ENCODE measurements around the gene DPAGT1.

Gene DPAGT1

GRCh38 chr11:119055901-119056300 is 45.8 kb downstream of the DPAGT1 start (continued):
- no peak for TF ChIP-seq ZSCAN16 (tag by site-specific recombination; IDR thresholded peaks at IDR 0.05)
- no peak for TF ChIP-seq ZNF624 (tag by site-specific recombination; IDR thresholded peaks at IDR 0.05)

GRCh38 chr11:119054418-119054817 is 47.2 kb downstream of the DPAGT1 start:
- no peaks in the 10 kb centered on the region for H3K9me3 ChIP-seq (ENCODE audit: control insufficient read depth, insufficient read depth, low read depth, low read length)
- H3K36me3 ChIP-seq (ENCODE audit: control insufficient read depth in 2 of 2, insufficient read depth in 1 of 2, low read length in 2 of 2) = peaks cover 4 to 64% of the 10 kb centered on the region in 2 experiments; a peak in 1 of 3 replicates
- no peaks in the 10 kb centered on the region for H3K4me1 ChIP-seq (ENCODE audit: control insufficient read depth, insufficient read depth, low read length)
- CTCF ChIA-PET = interaction anchor here (0.7 to 1.8 kb wide), 2 partner anchors 11 to 286 kb away, joined by 3 to 6 read pairs; no protein-coding TSS in a partner anchor
- no peak overlapping the region for H3K27ac ChIP-seq (ENCODE audit: extremely low read depth, low read depth, low read length)
- POLR2A ChIA-PET = interaction anchor here (0.6 to 1.1 kb wide), 2 partner anchors 13 to 31 kb away, joined by 5 to 6 read pairs; partner anchors contain the start of gene HMBS
- H3K4me3 ChIP-seq (ENCODE audit: low read depth, low read length) = no peak overlapping the region
- peak; percentile 69; the same call in 1 of the 2 replicates for TF ChIP-seq ZBTB17 (tag by site-specific recombination; IDR thresholded peaks at IDR 0.05)
- no peak for TF ChIP-seq ZNF211 (tag by site-specific recombination; IDR thresholded peaks at IDR 0.05; ENCODE audit: low read depth)
- no peak for TF ChIP-seq ZNF707 (tag by site-specific recombination; IDR thresholded peaks at IDR 0.05)
- TF ChIP-seq MEIS1 (CRISPR knock-in tag; IDR thresholded peaks at IDR 0.05; ENCODE audit: borderline replicate concordance) = no peak
- no peak for TF ChIP-seq CTCF (tag by site-specific recombination; IDR thresholded peaks at IDR 0.05)

GRCh38 chr11:119052163-119052814 is 49.4 kb downstream of the DPAGT1 start:
- TF ChIP-seq GLI2 (tag by site-specific recombination; IDR thresholded peaks at IDR 0.05; ENCODE audit: borderline replicate concordance, low read depth) (no peak), ZNF544 (tag by site-specific recombination; IDR thresholded peaks at IDR 0.05) (no peak), ZNF624 (tag by site-specific recombination; IDR thresholded peaks at IDR 0.05) (no peak), AEBP2 (tag by site-specific recombination; IDR thresholded peaks at IDR 0.05; ENCODE audit: borderline replicate concordance) (no peak), ZNF600 (tag by site-specific recombination; IDR thresholded peaks at IDR 0.05) (no peak), ZNF621 (tag by site-specific recombination; IDR thresholded peaks at IDR 0.05) (no peak), ZNF558 (tag by site-specific recombination; IDR thresholded peaks at IDR 0.05) (no peak), ZNF792 (tag by site-specific recombination; IDR thresholded peaks at IDR 0.05) (no peak), ZNF394 (tag by site-specific recombination; IDR thresholded peaks at IDR 0.05; ENCODE audit: borderline replicate concordance) (no peak), ZNF398 (tag by site-specific recombination; IDR thresholded peaks at IDR 0.05) (no peak), ZSCAN23 (tag by site-specific recombination; IDR thresholded peaks at IDR 0.05) (no peak), ZNF529 (tag by site-specific recombination; IDR thresholded peaks at IDR 0.05; ENCODE audit: insufficient replicate concordance) (no peak), ZNF658 (tag by site-specific recombination; IDR thresholded peaks at IDR 0.05) (no peak), ZNF366 (tag by site-specific recombination; conservative IDR thresholded peaks at IDR 0.05) (no peak), ZNF114 (tag by site-specific recombination; IDR thresholded peaks at IDR 0.05) (no peak), ZNF202 (tag by site-specific recombination; IDR thresholded peaks at IDR 0.05; ENCODE audit: borderline replicate concordance) (no peak), ZNF292 (tag by site-specific recombination; IDR thresholded peaks at IDR 0.05; ENCODE audit: borderline replicate concordance, low read depth) (no peak)
- H3K4me1 ChIP-seq (ENCODE audit: control insufficient read depth, insufficient read depth, low read length) = no peaks in the 10 kb centered on the region
- CTCF ChIA-PET = interaction anchor here (0.6 kb wide), 1 partner anchor 24 kb away, joined by 3 read pairs; no protein-coding TSS in a partner anchor
- H3K27ac ChIP-seq (ENCODE audit: extremely low read depth, low read depth, low read length) = no peak overlapping the region
- H3K36me3 ChIP-seq (ENCODE audit: control insufficient read depth in 2 of 2, insufficient read depth in 1 of 2, low read length in 2 of 2) = peaks cover 4 to 86% of the 10 kb centered on the region in 2 experiments; a peak in 1 of 3 replicates
- H3K9me3 ChIP-seq (ENCODE audit: control insufficient read depth, insufficient read depth, low read depth, low read length) = no peaks in the 10 kb centered on the region
- POLR2A ChIA-PET = interaction anchor here (0.6 to 1.3 kb wide), 2 partner anchors 33 to 36 kb away, joined by 4 read pairs; partner anchors contain the start of gene HMBS
- no peak overlapping the region for H3K4me3 ChIP-seq (ENCODE audit: low read depth, low read length)
